ENCODE measurements around the gene NAALADL2. TPM values are rescaled to one million over a fixed set of nuclear protein-coding genes. Genes with fewer than 3 reads are reported as not detected.
A peak's percentile ranks its signal among the peaks of the same experiment; 100 is the strongest.

Gene NAALADL2
- total and polyA plus RNA-seq, 2 donors (not counting 1 experiment from before 2014, with no cell fraction given), result 8.8 to 11.6 TPM

DNA sequence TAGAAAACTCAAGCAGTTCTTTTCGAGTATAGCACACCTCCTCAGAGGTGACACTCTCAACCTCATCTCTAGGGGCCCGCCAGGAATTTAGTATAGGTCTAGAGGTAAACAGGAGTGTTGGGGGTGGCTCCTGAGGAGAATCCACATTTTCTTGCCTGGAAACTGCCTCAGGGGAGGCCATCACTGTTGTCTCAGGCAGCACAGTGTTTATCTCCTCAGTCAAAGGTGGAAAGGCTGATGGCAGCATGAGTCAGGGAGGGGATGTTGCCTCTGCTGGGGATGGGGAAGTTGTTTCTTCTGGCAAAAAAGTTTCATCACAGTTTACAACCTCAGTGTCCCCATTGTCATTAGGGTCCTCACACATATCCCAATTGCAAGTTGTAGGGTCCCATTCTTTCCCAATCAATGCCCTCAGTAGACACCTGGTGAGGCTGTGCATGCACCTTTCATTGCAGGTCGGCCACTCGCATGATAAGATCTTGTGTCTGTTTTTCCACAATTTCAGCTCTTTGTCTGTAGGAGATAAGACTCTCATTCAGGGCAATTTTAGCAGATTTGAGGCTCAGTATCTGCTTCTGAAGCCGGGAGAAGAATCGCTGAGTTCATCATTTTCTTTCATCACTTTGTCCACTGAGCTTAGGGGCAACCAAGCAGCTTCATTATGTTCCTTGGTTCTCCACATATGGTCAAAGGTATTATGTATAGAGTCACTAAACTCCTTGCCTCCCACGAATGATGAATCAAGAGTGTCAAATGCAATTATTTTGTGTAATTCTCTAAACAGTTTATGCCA is 25.8 kb downstream of the NAALADL2 start:
- no peak overlapping the region for H3K4me2 ChIP-seq (ENCODE audit: extremely low read depth, insufficient read depth, low read length)
- no peak for DNase-seq (ENCODE audit: low read depth in 2 of 2)
- TF ChIP-seq, protein P1, sequence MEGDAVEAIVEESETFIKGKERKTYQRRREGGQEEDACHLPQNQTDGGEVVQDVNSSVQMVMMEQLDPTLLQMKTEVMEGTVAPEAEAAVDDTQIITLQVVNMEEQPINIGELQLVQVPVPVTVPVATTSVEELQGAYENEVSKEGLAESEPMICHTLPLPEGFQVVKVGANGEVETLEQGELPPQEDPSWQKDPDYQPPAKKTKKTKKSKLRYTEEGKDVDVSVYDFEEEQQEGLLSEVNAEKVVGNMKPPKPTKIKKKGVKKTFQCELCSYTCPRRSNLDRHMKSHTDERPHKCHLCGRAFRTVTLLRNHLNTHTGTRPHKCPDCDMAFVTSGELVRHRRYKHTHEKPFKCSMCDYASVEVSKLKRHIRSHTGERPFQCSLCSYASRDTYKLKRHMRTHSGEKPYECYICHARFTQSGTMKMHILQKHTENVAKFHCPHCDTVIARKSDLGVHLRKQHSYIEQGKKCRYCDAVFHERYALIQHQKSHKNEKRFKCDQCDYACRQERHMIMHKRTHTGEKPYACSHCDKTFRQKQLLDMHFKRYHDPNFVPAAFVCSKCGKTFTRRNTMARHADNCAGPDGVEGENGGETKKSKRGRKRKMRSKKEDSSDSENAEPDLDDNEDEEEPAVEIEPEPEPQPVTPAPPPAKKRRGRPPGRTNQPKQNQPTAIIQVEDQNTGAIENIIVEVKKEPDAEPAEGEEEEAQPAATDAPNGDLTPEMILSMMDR (conservative IDR thresholded peaks at IDR 0.05 in 1 of 2, IDR thresholded peaks at IDR 0.05 in 1 of 2; ENCODE audit: low read depth in 1 of 2, low read length in 2 of 2), result no peak
- no peak for TF ChIP-seq EZH2 (IDR thresholded peaks at IDR 0.05; ENCODE audit: low read length, missing control alignments)

DNA sequence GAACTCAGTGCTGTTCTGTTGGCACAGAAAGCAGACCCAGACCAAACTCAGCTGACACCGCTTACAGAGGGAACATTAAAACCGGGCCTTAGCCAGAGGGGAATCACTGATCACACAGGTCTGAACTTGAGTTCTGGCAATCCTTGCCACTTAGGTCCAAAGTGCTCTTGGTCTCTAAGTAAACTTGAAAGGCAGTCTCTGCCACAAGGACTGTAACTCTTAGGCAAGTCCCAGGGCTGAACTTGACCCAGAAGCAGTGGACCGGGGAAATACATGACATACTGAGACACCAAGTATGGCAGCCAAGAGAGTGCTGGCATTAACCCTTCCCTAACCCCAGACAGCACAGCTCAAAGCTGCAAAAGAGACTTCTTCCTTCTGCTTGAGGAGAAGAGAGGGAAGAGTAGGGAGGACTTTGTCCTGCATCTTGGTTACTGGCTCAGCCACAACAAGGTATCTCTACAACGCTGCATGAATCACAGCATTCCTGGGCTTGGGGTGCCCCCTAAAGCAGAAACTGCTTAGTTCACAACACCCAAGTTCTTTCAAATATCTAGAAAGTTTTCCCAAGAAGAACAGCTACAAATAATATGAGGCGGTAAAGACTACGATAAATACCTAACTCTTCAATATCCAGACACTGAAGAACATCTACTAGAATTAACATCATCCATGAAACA is 32.5 kb downstream of the NAALADL2 start:
- Histone ChIP-seq H3K79me2 (ENCODE audit: control insufficient read depth, insufficient read depth, low read length) (no peaks in the 10 kb centered on the region), H3K36me3 (ENCODE audit: control insufficient read depth, insufficient read depth, low read length) (no peaks in the 10 kb centered on the region), H4K20me1 (ENCODE audit: control insufficient read depth, extremely low read depth, insufficient read depth, low read length) (no peaks in the 10 kb centered on the region), H3K9ac (ENCODE audit: insufficient read depth, low read length) (no peak overlapping the region), H3K27ac (ENCODE audit: insufficient read depth, low read length) (no peak overlapping the region), H2AFZ (ENCODE audit: low read length) (peak overlapping the region; percentile 68), H3K4me2 (ENCODE audit: extremely low read depth, insufficient read depth, low read length) (no peak overlapping the region), H3K27me3 (ENCODE audit: control insufficient read depth, insufficient read depth, low read length) (no peaks in the 10 kb centered on the region), H3K9me3 (ENCODE audit: control insufficient read depth, insufficient read depth, low read depth, low read length) (no peaks in the 10 kb centered on the region), H3K4me1 (ENCODE audit: control insufficient read depth, extremely low read depth, insufficient read depth, low read length) (peaks cover 4% of the 10 kb centered on the region), H3K4me3 (replicated peaks in 1 of 4; ENCODE audit: control extremely low read depth in 1 of 4, insufficient read depth in 1 of 4, low read depth in 3 of 4, low read length in 4 of 4) (no peak overlapping the region)
- TF ChIP-seq EZH2 (IDR thresholded peaks at IDR 0.05; ENCODE audit: low read length, missing control alignments), result no peak
- TF ChIP-seq, protein P1 (conservative IDR thresholded peaks at IDR 0.05 in 1 of 2, IDR thresholded peaks at IDR 0.05 in 1 of 2; ENCODE audit: low read depth in 1 of 2, low read length in 2 of 2), result no peak
- peak in 1 of 2 donors; percentile 8 for DNase-seq (ENCODE audit: low read depth in 2 of 2)

More for the DNA sequence above, 25.8 kb downstream of the NAALADL2 start:
- H3K9me3 ChIP-seq (ENCODE audit: control insufficient read depth, insufficient read depth, low read depth, low read length), result no peaks in the 10 kb centered on the region
- H3K36me3 ChIP-seq (ENCODE audit: control insufficient read depth, insufficient read depth, low read length), result no peaks in the 10 kb centered on the region
- H3K9ac ChIP-seq (ENCODE audit: insufficient read depth, low read length), result no peak overlapping the region
- no peaks in the 10 kb centered on the region for H4K20me1 ChIP-seq (ENCODE audit: control insufficient read depth, extremely low read depth, insufficient read depth, low read length)
- no peak overlapping the region for H3K27ac ChIP-seq (ENCODE audit: insufficient read depth, low read length)
- H3K4me1 ChIP-seq (ENCODE audit: control insufficient read depth, extremely low read depth, insufficient read depth, low read length), result no peaks in the 10 kb centered on the region
- H3K27me3 ChIP-seq (ENCODE audit: control insufficient read depth, insufficient read depth, low read length), result no peaks in the 10 kb centered on the region
- H3K4me3 ChIP-seq (replicated peaks in 1 of 4; ENCODE audit: control extremely low read depth in 1 of 4, insufficient read depth in 1 of 4, low read depth in 3 of 4, low read length in 4 of 4), result no peak overlapping the region
- no peak overlapping the region for H2AFZ ChIP-seq (ENCODE audit: low read length)
- no peaks in the 10 kb centered on the region for H3K79me2 ChIP-seq (ENCODE audit: control insufficient read depth, insufficient read depth, low read length)

DNA sequence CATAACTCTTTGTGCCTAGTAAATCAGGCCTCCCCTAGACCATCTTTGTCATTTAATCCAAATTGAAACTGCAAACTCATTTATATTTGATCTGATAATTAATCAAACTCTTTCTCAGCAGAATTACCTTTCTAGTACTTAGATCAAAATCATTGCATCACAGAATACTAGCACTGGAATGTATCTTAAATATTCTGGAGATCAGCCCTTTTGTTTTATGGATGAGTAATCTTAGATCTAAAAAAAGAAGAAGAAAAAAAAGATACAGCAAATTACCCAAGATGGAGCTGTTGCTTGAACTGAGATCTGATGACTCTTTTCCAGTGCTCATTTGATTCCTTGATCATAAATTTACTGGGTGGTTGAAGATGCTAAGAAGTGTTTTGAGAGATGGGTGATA is 47.9 kb downstream of the NAALADL2 start:
- Histone ChIP-seq H3K79me2 (ENCODE audit: control insufficient read depth, insufficient read depth, low read length) (no peaks in the 10 kb centered on the region), H3K27me3 (ENCODE audit: control insufficient read depth, insufficient read depth, low read length) (no peaks in the 10 kb centered on the region), H3K4me3 (replicated peaks in 1 of 4; ENCODE audit: control extremely low read depth in 1 of 4, insufficient read depth in 1 of 4, low read depth in 3 of 4, low read length in 4 of 4) (no peak overlapping the region), H4K20me1 (ENCODE audit: control insufficient read depth, extremely low read depth, insufficient read depth, low read length) (no peaks in the 10 kb centered on the region), H3K4me1 (ENCODE audit: control insufficient read depth, extremely low read depth, insufficient read depth, low read length) (no peaks in the 10 kb centered on the region), H2AFZ (ENCODE audit: low read length) (no peak overlapping the region), H3K9ac (ENCODE audit: insufficient read depth, low read length) (no peak overlapping the region), H3K9me3 (ENCODE audit: control insufficient read depth, insufficient read depth, low read depth, low read length) (no peaks in the 10 kb centered on the region), H3K27ac (ENCODE audit: insufficient read depth, low read length) (no peak overlapping the region), H3K4me2 (ENCODE audit: extremely low read depth, insufficient read depth, low read length) (no peak overlapping the region), H3K36me3 (ENCODE audit: control insufficient read depth, insufficient read depth, low read length) (no peaks in the 10 kb centered on the region)
- peak; percentile 6 to 10 for DNase-seq (ENCODE audit: low read depth in 2 of 2)
- TF ChIP-seq, protein P1 (conservative IDR thresholded peaks at IDR 0.05 in 1 of 2, IDR thresholded peaks at IDR 0.05 in 1 of 2; ENCODE audit: low read depth in 1 of 2, low read length in 2 of 2), result no peak
- no peak for TF ChIP-seq EZH2 (IDR thresholded peaks at IDR 0.05; ENCODE audit: low read length, missing control alignments)
